Neural progenitor cell (in vitro differentiated cells): ENCODE measurements around the gene EP400. TPM values are rescaled to one million over a fixed set of nuclear protein-coding genes. Genes with fewer than 3 reads are reported as not detected.

ENCODE experiments used
- DNase-seq: peaks from one replicate; pipeline ENCODE4 v3.0.0-alpha.2; 2016; ENCODE audit warnings: low spot score
- H2AFZ ChIP-seq: fragments of 200-600 bp; sonication (generic); replicated peaks from 2 replicates; pipeline ENCODE4 v1.6.1; 2016; ENCODE audit warnings: antibody characterized with exemption
- H3F3A ChIP-seq: fragments of 200-600 bp; sonication (generic); 2 replicates; pipeline ENCODE4 v1.6.1; 2016; ENCODE audit warnings: antibody characterized with exemption, low read depth
- H3K27ac ChIP-seq: fragments of 200-600 bp; sonication (generic); 2 replicates; pipeline ENCODE4 v1.5.1; 2016; ENCODE audit warnings: mild to moderate bottlenecking
- H3K27me3 ChIP-seq: fragments of 200-600 bp; sonication (generic); 2 replicates; pipeline ENCODE4 v1.6.1; 2016; ENCODE audit warnings: mild to moderate bottlenecking, moderate library complexity
- H3K36me3 ChIP-seq: fragments of 200-600 bp; sonication (generic); 2 replicates; pipeline ENCODE4 v1.5.1; 2016
- H3K4me1 ChIP-seq: fragments of 200-600 bp; sonication (generic); 2 replicates; pipeline ENCODE4 v1.6.1; 2016; ENCODE audit warnings: mixed run types
- H3K4me2 ChIP-seq: fragments of 200-600 bp; sonication (generic); 2 replicates; pipeline ENCODE4 v1.6.1; 2016
- H3K4me3 ChIP-seq: fragments of 200-600 bp; sonication (generic); 2 replicates; pipeline ENCODE4 v1.5.1; 2016
- H3K79me2 ChIP-seq: fragments of 200-600 bp; sonication (generic); 2 replicates; pipeline ENCODE4 v1.6.1; 2016; ENCODE audit warnings: low read depth
- H3K9ac ChIP-seq: fragments of 200-600 bp; sonication (generic); 2 replicates; pipeline ENCODE4 v1.6.1; 2016
- H3K9me3 ChIP-seq: fragments of 200-600 bp; sonication (generic); 2 replicates; pipeline ENCODE4 v1.5.1; 2016; ENCODE audit warnings: low read depth
- H4K20me1 ChIP-seq: fragments of 200-600 bp; sonication (generic); 2 replicates; pipeline ENCODE4 v1.6.1; 2016; ENCODE audit warnings: low read depth
- H3K27ac Mint-ChIP-seq: 3 replicates; pipeline ENCODE4 v1.8.0; 2021; ENCODE audit warnings: mixed read lengths
- H3K27me3 Mint-ChIP-seq: 2 replicates; pipeline ENCODE4 v1.8.0; 2022; ENCODE audit warnings: low read depth, mild to moderate bottlenecking, inconsistent platforms, moderate library complexity, mixed read lengths; ENCODE audit not compliant: insufficient read depth
- H3K36me3 Mint-ChIP-seq: 3 replicates; pipeline ENCODE4 v1.8.0; 2021; ENCODE audit warnings: mixed read lengths
- H3K4me1 Mint-ChIP-seq: 3 replicates; pipeline ENCODE4 v1.8.0; 2021; ENCODE audit warnings: mixed read lengths
- H3K4me3 Mint-ChIP-seq: 3 replicates; pipeline ENCODE4 v1.8.0; 2021; ENCODE audit warnings: mild to moderate bottlenecking, moderate library complexity, mixed read lengths
- H3K9me3 Mint-ChIP-seq: 3 replicates; pipeline ENCODE4 v1.8.0; 2020; ENCODE audit warnings: mixed read lengths
- CTCF ChIP-seq: fragments of 200-600 bp; sonication (generic); IDR thresholded peaks from 2 replicates; pipeline ENCODE4 v1.5.1; 2017; ENCODE audit warnings: antibody characterized with exemption, mild to moderate bottlenecking
- EZH2 ChIP-seq: fragments of 200-600 bp; sonication (generic); IDR thresholded peaks from 2 replicates; pipeline ENCODE4 v1.6.1; 2017; ENCODE audit warnings: antibody characterized with exemption, mild to moderate bottlenecking, moderate library complexity
- EZH2phosphoT487 ChIP-seq: fragments of 200-600 bp; sonication (generic); IDR thresholded peaks from 2 replicates; pipeline ENCODE4 v1.6.1; 2017; ENCODE audit warnings: antibody characterized with exemption
- total RNA-seq: library from RNA; depleted of rRNA; stranded (reverse); fragments of >200 nt; gene quantifications from 2 replicates; pipeline ENCODE4 v1.2.3, GENCODE V29; 2015; ENCODE audit warnings: low replicate concordance

Gene EP400
- total RNA-seq, 1 donor from 2014 or later: 16.3 TPM

GRCh38 chr12:132105467-132105866, 155.7 kb downstream of the EP400 start:
- Histone ChIP-seq H3K4me1 (peaks cover 15% of the 10 kb centered on the region), H3K27ac (no peak overlapping the region), H3K27me3 (no peaks in the 10 kb centered on the region), H4K20me1 (peaks cover 31% of the 10 kb centered on the region), H3K4me2 (no peak overlapping the region), H3K9me3 (no peaks in the 10 kb centered on the region), H3K9ac (no peak overlapping the region), H3K4me3 (no peak overlapping the region), H3F3A (peaks cover 26% of the 10 kb centered on the region), H3K36me3 (no peaks in the 10 kb centered on the region), H3K79me2 (no peaks in the 10 kb centered on the region), H2AFZ (no peak overlapping the region)
- H3K27ac Mint-ChIP-seq: no peak overlapping the region
- H3K4me3 Mint-ChIP-seq: no peak overlapping the region
- no peak for DNase-seq
- H3K4me1 Mint-ChIP-seq: peaks cover 23% of the 10 kb centered on the region
- H3K9me3 Mint-ChIP-seq: no peaks in the 10 kb centered on the region
- no peak for TF ChIP-seq EZH2phosphoT487
- no peak for TF ChIP-seq CTCF
- no peak for TF ChIP-seq EZH2
- H3K36me3 Mint-ChIP-seq: peaks cover 17% of the 10 kb centered on the region
- peaks cover 2% of the 10 kb centered on the region for H3K27me3 Mint-ChIP-seq

GRCh38 chr12:132106921-132107320, 157.2 kb downstream of the EP400 start:
- Histone ChIP-seq H3K4me1 (peaks cover 15% of the 10 kb centered on the region), H2AFZ (no peak overlapping the region), H3K27me3 (no peaks in the 10 kb centered on the region), H3K79me2 (no peaks in the 10 kb centered on the region), H3F3A (peaks cover 26% of the 10 kb centered on the region), H3K4me3 (no peak overlapping the region), H3K36me3 (no peaks in the 10 kb centered on the region), H3K4me2 (no peak overlapping the region), H3K9ac (no peak overlapping the region), H4K20me1 (peaks cover 27% of the 10 kb centered on the region), H3K9me3 (no peaks in the 10 kb centered on the region), H3K27ac (no peak overlapping the region)
- Mint-ChIP-seq H3K4me1 (peaks cover 23% of the 10 kb centered on the region), H3K9me3 (no peaks in the 10 kb centered on the region), H3K27ac (no peak overlapping the region), H3K4me3 (no peak overlapping the region), H3K36me3 (peaks cover 15% of the 10 kb centered on the region), H3K27me3 (peaks cover 2% of the 10 kb centered on the region)
- no peak for DNase-seq
- no peak for TF ChIP-seq EZH2phosphoT487
- no peak for TF ChIP-seq EZH2
- no peak for TF ChIP-seq CTCF

- Mint-ChIP-seq H3K9me3 (no peaks in the 10 kb centered on the region), H3K36me3 (peaks cover 15% of the 10 kb centered on the region), H3K27ac (peak overlapping the region; percentile 16), H3K27me3 (peaks cover 2% of the 10 kb centered on the region), H3K4me1 (peaks cover 19% of the 10 kb centered on the region), H3K4me3 (no peak overlapping the region)
- peak; percentile 83 for DNase-seq
- peaks cover 18% of the 10 kb centered on the region for H4K20me1 ChIP-seq
- no peak overlapping the region for H3K9ac ChIP-seq
- peaks cover 10% of the 10 kb centered on the region for H3K4me1 ChIP-seq
- peaks cover 18% of the 10 kb centered on the region for H3F3A ChIP-seq
- H2AFZ ChIP-seq: no peak overlapping the region
- no peak for TF ChIP-seq CTCF
- TF ChIP-seq EZH2: no peak
- no peak for TF ChIP-seq EZH2phosphoT487
- no peaks in the 10 kb centered on the region for H3K79me2 ChIP-seq
- no peaks in the 10 kb centered on the region for H3K36me3 ChIP-seq
- no peaks in the 10 kb centered on the region for H3K27me3 ChIP-seq
- H3K4me2 ChIP-seq: no peak overlapping the region
- H3K9me3 ChIP-seq: no peaks in the 10 kb centered on the region
- H3K27ac ChIP-seq: no peak overlapping the region
- H3K4me3 ChIP-seq: no peak overlapping the region
Observed at GRCh38 chr12:132108211-132108832, 158.6 kb downstream of the EP400 start.
